NCI-H1105 treated with DMSO at 0.1 percent for 48 hours (cell line): ENCODE measurements around the gene C20orf144.

ENCODE experiments used
- DNase-seq: peaks from one replicate; lab custom pipeline; 2025; lab: John Stamatoyannopoulos, UW

The C20orf144 gene

DNA sequence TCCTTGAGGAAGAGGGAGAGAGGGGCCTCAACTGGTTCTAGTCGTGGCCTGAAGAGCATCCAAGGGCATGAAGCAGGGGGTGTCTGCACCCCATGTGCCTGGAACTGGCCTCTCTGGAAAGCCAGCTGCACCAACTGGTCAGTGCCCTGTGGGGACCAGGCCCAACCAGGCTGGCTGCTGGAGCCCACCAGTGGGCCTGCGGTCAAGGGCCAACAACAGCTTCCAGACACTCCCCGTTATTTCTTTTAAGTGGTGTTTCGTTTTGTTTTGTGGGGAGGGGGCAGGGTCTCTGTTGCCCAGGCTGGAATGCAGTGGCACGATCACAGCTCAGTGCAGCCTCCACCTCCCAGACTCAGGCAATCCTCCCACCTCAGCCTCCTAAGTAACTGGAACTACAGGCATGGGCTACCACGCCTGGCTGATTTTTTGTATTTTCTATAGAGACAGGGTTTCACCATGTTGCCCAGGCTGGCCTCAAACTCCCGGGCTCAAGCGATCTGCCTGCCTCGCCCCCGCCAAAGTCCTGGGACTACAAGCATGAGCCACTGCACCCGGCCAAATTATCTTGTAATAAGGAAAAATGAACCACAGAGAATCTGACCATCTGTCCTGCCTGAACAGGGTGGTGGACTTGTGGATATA is 11.9 kb upstream of the C20orf144 start:
- no peak for DNase-seq

DNA sequence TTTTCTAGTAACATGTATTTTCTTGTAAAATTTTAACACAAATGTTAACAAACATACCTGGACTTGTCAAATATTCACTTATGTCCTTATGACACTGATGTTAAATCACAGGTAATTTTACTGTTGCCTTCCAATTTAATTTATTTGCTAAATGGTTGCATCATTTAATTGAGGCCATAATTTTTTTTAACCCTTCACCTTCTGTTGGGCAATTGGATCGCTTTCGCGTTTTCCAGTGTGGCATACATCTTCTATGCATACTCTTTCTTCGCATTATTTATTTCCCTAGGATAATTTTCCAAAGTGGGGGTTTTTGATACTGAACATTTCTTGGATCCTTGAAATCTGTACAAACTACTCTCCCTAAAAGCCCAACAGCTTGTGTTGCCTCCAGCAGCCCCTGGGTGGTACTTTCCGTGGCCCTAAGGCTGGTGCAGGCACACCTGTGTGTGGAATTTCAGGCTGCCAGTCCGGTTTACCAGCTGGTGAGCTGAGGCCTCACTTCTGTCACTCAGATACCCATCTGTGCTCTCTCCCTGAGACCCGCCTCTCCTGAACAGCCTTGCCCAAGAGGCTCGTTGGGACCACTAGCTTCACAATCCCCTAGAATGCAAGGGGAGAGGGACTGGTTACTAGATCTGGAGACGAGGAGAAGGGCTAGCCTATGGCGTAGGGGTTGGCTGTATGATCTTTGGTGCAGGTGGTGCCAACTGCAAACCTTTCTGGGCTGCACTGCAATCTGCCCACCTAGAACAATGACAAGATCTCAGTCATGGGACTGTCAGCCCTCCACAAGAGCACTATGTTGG is 11.2 kb upstream of the C20orf144 start:
- DNase-seq: peak; percentile 66

DNA sequence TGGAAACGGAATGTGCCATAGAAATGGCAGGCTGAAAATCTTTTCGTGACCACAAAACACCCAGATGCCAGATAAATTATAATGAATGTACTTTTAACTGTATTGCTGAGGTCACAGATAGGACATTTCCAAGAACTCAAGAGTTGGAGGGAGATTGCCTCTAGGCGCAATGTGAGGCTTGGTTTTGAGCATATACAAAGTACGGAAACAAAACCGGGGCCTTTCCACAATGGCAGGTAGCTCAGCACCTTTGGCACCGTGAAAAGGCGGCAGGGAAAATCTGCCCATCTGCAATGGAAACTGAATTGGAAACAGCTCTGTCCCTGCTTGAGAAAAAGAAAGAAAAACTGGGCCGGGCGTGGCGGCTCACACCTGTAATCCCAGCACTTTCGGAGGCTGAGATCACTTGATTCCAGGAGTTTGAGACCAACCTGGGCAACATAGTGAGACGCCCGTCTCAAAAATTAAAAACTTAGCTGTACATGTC is 10.5 kb upstream of the C20orf144 start:
- no peak for DNase-seq

DNA sequence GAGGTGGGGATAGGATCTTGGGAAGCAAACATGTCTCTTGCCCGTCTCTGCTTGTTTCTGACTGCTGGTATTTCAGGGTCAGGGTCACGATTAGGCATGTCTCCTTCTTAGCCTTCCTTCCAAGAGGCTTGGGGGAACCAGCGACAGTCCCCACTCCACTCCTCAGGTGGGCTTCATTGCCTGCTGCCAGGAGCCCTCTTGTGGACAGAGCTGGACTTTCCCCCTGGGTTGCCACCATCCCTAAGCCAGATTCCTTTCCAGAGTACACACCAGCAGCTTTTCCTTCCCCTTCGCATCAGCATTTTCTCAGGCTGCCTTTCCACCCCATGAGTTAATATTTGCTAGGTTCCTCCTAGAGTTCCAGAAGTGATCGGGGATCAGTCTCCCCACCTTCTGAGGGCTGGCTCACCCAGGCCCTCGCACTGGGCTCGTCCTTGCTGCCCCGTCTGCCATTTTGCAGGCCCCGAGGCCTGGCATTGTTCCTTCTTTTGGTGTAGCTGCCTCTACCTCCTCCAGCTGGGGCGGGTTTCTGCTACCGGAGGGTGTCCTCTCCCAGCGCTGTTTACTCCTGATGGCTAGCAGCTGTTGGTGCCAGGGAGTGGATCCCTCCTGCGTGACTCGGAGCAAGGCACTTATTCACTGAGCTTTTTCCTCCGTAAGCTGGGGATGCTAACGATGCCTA is 8.8 kb upstream of the C20orf144 start:
- DNase-seq: peak; percentile 86

DNA sequence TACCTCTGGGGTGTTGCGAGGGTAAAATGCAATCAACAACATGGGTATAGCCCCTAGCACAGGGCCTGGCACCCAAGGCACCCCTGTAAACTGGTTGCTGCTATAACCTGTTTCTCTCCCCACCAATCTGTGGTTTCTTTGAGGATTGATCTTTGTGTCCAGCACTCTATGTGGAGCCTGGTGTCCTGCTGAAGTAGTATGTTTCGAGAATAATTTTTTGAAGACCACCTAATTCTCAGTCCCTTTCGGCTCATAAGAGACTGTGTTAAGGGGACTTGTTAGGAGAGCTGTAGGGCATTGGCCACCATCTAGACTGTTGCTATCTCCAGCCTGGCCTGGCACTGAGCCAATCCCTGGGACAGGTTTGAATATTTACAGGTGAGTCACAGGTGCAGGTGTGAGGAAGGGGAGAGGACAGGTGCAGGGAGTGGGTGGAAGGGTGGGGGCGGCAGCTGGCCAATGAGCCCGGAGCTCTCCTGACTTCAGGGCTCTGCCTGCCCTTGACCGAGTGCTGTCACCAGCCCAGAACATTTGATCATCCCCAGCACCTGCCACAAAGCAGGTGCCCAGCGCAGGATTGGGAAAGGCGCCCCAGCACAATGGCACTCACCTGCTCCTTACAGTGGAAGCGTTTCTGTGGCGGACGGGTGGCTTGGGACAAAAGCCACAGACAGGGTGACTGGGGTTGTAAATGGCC is 8.1 kb upstream of the C20orf144 start:
- DNase-seq: peak; percentile 99

DNA sequence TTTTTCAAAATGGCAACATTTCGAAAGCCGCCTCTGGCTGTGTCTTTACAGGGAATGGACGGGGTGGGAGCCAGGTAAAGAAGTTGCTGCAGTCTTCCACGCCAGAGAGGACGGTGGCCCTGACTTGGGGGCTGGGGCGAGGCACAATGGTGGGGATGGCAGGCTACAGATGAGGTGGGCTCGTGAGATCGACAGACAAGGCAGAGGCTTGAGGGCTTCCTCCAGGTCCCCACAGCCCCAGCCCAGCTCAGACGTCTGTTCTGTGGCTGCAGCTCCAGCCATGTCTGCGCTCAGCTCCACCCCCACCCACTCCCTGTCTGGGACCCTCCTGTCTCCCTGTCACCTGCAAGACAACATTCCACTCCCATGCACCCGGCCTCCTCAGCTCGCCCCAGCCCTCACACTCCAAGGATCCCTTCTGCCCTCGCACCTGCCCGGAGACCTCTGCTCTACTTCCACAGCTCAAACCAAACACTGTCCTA is 7.4 kb upstream of the C20orf144 start:
- peak; percentile 76 for DNase-seq

DNA sequence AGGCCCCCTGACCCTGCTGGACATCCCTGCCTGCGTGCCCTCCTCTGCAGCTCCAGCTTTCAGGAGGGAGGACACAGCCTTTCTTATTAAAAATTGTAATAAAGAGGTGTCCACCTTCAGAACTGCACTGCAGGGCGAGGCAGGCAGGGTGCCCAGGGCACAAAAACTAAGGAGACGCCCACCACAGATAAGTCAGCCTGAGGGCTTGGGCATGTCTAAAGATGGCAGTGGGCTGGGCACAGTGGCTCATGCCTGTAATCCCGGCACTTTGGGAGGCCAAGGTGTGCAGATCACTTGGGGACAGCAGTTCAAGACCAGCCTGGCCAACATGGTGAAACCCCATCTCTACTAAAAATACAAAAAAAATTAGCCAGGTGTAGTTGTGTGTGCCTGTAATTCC is 7.0 kb upstream of the C20orf144 start:
- no peak for DNase-seq

DNA sequence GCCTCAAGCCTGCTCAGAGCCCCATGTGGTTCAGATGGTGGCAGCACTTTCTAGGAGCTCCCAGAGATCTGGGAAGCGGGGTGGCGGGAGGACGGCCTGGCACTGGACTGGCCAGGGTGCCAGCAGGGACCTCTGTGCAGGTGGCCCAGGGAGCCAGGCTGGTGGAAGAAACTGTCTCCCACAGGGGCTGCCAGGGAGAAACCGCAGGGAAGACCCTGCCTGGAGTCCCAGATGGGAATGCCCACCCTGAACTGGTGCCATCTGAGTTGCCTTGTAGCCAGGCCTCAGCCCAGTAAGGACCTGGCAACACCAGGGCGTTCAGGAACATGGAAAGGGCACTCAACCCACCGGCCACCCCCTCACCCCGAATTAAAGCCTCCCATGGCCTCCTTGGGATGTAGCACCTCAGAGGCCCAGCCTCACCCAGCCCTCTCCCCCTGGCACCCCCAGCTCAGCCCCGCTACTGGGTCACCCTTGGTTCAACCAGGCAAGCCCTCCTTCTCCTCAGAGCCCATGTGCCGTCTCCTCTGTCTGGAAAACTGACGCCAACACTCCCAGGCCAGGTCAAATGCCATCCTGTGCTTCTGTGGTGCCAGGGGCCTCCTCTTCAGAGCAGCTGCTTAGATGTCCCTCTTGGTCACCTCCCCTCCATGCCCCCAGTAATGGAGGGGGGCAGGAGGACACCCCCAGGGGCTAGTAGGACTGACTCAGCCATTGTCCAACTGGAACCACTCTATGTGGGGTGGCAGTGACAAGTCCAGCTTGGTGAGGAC is 5.9 kb upstream of the C20orf144 start:
- no peak for DNase-seq

DNA sequence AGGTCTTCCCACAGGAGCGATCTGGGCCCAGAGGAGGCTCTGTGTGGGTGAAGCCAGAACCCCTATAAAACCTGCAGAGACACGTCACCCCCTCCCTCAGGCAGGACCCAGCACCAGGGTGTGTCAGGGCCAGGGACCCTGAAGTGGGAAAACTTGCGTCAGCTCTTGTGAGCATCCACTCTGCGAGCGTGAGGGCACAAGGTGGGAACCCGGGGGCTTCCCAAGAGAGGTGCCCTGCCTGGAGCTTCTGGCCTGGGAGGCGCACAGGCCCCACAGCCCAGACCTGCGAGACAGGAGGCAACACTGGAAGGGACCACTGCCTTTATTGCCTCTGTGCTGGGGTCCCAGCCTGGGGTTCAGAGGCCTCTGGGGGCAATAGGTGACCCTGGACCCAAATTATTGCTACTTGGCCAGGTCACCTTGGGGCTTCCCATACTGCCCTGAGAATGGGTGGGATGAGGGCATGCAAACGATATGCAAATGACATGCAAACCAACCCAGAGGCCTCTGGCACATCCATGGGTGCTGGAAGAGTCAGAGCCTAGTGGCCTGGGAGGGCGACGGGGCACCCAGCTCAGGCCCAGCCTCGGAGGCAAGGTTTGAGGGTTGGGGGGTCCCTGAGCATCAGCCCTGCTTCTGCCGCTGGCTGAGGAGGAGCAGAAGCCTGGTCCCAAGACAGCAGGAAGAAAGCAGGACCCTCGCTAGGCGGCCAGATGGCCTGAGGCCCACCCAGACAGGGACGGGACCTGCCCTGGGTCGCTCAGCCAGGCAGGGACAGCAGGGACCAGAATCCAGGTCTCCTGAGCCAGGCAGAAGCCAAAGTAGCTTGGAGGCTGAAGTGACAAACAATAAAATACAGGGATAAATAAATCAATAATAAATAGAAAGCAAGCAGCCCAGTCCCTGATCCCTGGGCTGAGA is 5.1 kb upstream of the C20orf144 start:
- DNase-seq: no peak

DNA sequence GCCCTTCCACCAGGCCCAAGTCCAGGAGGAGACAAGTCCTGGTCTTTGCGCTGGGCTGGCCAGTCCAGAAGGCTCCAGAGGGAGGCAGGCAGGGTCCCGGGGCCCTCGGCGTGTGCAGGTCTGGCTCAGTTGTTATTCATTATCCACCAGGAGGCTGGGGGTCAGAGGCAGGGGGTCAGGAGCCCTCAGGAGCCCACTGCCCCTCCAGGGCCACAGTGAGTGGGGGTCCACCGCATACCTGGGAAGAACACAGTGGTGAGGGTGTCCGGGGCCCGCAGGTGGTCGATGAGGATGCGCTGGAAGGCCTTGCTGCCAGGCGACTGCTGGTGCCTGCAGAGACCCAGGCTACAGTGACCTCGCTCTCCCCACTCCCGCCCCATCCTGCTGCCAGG is 4.4 kb upstream of the C20orf144 start:
- DNase-seq: no peak

DNA sequence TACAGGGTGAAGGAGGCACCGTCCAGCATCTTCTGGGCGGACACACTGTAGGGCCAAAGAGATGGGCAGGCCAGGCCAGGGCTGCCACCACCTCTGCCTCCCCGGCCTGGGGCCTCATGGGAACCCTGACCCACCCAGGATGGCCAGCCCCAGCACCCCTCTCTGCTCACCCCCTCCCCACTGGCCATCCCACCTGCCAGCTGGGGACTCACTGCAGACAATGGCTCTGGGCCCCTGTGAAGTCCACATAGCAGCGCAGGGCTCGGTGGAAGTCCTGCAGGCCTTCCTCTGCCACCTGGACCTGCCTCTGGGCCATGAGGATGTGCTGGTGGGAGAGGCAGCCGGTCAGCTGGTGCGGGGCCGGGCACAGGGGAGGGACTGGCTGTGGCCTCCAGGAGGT is 3.6 kb upstream of the C20orf144 start:
- DNase-seq: no peak

DNA sequence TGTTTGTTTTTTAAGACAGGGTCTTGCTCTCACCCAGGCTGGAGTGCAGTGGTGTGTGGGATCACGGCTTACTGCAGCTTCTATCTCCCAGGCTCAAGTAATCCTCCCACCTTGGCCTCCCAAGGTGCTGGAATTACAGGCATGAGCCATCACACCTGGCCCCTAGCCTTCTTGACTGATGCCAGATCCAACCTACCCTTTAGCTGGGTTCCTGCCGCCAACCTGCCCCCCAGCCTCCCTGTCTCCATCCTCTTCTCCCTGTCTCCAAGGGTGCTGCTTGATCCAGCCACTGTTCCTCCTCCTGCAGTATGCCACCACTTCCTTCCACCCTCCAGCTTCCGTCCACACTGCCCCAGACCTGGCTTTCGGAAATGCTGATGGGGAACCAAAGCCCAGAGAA is 3.2 kb upstream of the C20orf144 start:
- DNase-seq: no peak

DNA sequence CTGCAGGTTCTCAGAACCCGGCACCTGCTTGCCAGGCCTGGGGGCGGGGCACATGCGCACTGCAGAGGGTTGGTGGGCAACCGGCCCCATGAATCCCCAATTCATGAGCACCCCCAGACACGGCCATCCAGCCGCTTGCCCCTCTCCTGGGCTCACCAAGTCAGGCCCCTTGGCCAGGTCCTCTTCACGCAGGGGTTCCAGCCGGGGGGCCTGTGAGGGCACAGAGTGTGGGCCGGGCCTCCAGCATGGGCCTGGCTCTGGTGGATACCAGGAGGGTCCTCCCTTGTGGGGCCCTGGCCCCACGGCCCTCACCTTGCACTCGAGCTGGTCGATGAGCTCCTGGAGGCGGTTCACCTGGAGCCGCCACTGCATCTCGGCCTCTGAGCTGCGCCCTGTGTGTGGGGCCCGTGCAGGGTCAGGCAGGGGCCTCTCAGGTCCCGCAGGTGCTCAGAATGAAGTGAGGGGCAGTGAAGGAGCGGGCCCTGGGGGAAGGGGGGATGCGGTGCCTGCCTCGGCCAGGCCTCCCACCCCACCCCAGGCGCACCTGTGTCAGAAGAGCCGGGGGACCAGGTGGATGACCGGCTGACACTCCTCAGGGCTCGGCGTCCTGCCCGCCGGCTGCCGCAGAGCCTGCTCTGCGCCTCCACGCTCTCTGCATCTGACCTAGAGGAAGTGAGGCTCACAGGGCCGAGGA is 2.6 kb upstream of the C20orf144 start:
- DNase-seq: no peak

DNA sequence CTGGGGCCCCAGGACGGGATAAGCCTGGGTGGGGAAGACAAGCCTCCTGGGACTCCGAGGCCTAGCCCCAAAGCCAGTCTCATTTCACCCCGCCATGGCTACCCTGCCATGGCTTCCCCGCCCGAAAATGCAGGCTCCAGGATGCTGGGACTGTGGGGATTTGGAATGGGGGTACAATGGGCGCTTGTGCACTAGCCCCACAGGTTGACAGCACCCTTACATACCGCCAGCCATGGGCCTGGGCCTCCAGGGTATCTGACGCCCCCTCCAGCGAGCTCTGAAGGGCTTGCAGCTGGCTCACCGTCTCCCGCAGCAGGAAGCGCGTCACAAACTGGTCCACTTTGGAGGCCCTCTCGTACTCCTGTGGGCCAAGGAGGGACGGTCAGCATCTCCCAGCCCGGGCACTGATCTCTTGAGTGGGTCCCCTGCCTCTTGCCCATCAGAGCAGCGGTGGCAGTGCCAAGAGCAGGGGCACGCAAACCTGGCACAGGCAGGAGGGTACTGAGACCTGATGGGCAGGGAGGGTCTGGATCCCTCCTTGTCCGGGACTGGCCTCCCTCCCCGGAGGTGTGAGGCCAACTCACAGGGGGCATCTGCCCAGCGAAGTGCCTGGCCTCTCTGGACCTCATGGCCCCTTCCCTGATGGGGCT is 2.0 kb upstream of the C20orf144 start:
- DNase-seq: no peak

DNA sequence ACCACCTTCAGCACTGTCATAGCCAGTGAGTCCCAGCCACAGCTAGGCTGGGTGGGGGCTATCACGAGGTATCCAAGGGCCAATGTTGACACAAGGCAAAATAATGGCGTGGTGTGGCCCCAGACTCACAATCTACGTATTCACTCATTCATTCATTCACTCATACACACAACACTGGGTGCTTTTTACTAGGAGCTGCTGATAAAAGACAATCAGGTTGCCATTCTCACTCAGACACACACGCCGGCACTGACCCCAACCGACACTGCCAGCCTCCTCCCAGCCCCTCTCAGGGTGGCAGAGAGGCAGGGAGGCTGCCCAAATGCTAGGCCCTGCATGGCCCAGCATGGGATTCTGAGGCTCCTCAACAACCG is 1.5 kb upstream of the C20orf144 start:
- no peak for DNase-seq

DNA sequence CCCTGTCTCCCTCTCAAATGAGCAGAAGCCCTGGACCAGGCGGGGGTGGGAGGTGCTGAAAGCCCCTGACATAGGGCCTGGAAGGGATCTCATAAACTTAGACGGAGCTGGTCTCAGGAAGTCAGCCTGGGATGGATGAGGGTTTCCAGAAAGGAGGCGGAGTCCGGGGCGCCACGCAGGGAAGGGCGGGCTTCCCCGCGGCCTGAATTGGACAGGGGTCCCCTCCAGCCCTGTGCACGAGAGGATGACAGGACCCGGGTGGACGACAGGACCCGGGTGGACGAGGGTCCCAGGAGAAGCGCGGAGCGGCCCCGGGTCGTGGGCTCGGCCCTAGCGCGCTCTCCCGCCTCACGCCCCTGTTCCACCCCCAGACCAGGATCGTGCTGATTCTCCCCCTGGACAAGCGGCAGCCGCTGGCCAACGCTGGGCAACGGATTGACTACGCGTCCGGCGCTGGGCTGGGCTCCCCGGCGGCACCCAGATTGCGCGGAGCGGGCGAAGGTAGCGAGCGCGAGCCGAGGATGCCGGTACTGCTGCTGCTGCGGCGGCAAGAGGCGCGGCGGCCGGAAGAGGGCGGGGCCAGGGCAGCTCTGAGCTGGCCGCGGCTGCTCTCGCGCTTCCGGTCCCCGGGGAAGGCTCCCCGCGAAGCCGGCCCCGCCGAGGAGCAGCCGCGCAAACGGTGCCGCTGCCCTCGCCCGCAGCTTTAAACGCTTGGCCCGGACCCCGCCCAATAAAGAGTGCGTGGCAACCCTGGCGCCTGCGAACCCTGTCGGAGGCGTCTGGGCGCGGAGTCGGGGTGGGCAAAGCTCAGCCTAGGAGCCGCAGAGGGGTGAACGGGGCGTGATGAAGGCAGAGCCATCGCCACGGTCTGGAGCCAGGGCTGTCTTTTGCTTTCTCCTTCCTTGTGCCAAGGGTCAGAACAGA is 1.3 kb downstream of the C20orf144 start:
- peak; percentile 75 for DNase-seq

DNA sequence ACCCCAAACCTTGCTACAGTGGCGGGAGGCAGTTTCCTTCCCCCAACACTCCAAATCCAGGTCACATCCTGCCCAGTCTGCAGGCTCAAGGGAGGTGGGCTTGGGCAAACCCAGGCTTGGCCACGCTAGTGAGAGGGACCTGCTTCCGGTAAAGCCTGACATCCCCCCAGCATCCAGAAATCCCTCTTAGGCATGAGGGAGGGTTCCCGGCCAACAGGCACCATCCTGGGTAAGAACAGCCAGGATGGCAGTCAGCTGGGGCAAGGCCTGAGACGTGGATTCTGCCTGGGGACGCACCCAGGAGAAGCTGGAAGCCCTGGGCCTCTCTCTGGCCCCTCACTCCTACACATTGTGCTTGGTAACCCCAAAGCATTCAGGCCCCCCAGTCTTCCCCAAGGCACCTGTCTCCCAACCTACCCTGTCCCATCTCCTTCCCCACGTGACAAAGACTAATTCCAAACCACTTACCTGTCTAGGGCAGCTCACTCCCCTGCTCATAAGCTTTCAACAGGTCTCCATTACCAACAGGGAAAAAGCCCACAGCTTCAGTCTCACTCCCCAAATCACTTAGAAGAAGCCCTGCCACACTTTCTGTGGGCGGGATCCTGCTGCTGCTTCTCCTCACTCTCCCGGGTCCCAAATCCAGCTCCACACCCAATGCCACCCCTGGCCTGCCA is 2.1 kb downstream of the C20orf144 start:
- no peak for DNase-seq

DNA sequence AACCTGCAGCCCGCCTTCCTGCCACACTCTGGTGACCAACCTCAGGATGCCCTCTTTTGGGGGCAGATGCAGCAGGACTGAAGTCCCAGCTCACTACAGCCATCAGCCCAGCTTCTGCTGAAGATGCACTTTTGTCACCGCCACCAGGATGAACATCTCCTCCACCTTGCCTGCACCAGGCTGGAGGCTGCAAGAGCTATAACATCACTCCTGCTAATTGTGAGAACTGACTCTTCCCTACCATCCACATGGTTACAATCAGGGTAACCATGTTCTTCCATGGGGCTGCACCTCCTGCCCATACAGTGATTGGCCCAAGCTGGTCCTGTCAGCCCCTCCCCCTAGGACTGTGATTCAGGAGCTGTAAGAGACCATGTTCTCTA is 2.6 kb downstream of the C20orf144 start:
- DNase-seq: no peak
